HS-5 (cell line): ENCODE measurements around the gene ABCA1.
"Not testable (repeated sequence)": the region's sequence is repeated elsewhere in the genome, so short reads cannot be mapped to it uniquely, and the experiment has no call there.

Experiments
- DNase-seq: peaks from one replicate; pipeline ENCODE4 v3.0.0-alpha.2; 2012; ENCODE audit warnings: low read depth

ABCA1 gene

GRCh38 chr9:104944356-104944755, 16.4 kb upstream of the ABCA1 start:
- DNase-seq = no peak

- no peak for DNase-seq
These were observed 13.6 kb upstream of the ABCA1 start for GRCh38 chr9:104941597-104941996.

- no peak for DNase-seq
These were observed 8.3 kb upstream of the ABCA1 start for GRCh38 chr9:104936291-104936690.

DNA sequence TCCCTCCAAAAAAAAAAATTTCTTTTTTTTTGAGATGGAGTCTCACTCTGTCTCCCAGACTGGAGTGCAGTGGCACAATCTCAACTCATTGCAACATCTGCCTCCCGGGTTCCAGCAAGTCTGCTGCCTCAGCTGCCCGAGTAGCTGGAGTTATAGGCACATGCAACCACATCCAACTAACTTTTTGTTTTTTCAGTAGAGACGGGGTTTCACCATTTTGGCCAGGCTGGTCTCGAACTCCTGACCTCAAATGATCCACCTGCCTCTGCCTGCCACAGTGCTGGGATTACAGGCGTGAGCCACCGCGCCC, 7.5 kb upstream of the ABCA1 start:
- not testable (repeated sequence) for DNase-seq

- no peak for DNase-seq
These were observed 6.9 kb upstream of the ABCA1 start for GRCh38 chr9:104934691-104935500.

DNA sequence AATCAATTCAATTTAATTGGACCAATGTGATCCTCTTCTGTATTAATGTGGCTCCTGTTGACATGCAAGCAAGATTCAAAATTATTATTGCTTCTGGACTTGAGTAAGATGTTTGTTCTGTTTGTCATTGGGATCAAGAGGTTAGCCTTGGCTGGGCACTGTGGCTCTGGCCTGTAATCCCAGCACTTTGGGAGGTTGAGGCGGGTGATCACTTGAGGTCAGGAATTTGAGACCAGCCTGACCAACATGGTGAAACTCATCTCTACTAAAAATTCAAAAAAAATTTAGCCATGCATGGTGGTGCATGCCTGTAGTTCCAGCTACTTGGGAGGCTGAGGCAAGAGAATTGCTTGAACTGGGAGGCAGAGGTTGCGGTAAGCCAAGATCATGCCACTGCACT, 5.1 kb upstream of the ABCA1 start:
- DNase-seq = not testable (repeated sequence)

DNA sequence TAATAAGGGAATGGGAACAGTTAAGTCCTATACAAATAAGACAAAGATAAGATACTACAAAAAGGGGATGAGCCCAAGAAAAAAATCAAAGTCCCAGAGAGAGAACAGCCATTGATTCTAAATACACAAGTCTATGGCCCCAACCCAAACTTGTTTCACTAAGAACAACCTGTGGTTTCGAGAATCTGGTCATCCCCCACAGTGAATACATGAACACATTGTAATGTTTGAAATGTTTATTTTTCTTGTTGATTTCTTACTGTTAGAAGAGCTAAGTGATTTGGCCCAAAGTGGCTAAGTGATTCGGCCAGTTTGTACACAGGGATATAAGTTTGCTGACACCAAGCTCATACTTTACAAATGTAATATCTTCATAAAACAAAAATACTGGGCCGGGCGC, 3.3 kb upstream of the ABCA1 start:
- DNase-seq = no peak

DNA sequence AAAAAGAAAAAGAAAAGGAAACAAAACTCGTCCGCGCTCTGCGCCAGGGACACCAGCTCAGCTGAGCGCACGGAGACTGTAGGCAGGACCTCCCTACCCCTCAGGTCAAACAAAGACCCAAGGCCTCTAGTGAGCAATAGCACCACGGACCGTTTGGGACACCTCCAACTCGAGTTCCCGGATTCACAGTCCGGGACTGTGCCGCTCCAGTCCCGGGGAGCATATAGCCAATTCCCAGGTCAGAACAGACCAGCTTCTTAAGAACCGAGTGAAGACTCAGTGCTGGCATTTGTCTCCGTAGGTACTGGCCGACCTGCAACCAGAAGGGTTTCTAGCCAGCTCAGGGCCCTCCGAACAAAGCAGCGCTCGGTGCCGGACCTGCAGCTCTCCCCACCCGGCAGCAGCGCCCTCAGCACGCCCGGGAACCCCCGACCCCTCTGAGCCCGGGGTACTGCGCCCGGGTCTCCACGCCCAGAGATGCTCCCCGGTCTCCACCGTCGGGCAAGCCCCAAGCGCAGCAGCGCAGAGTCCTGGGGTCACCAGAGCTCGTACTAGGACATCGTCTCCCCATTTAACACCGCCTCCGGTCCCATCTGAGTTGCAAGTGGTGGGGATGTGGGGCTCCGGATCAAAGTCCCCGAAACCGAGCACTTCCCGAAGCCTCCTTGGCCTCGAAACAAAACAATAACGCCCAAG, 591 bp downstream of the ABCA1 start:
- no peak for DNase-seq

DNA sequence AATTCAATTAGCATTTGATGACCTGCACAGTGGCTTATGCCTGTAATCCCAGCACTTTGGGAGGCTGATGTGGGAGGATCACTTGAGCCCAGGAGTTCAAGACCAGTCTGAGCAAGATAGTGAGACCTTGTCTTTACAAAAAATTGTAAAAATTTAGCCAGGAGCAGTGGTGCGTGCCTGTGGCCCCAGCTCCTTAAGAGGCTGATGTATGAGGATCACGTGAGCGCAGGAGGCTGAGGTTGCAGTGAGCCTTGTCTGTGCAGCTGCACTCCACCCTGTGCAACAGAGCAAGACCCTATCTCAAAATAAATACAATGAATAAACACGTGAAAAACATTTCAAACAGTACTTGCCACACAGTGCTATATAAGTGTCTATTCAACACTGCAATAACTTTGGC, 4.2 kb downstream of the ABCA1 start:
- DNase-seq = no peak

GRCh38 chr9:104923289-104923688, 4.7 kb downstream of the ABCA1 start:
- DNase-seq = peak; percentile 57

DNA sequence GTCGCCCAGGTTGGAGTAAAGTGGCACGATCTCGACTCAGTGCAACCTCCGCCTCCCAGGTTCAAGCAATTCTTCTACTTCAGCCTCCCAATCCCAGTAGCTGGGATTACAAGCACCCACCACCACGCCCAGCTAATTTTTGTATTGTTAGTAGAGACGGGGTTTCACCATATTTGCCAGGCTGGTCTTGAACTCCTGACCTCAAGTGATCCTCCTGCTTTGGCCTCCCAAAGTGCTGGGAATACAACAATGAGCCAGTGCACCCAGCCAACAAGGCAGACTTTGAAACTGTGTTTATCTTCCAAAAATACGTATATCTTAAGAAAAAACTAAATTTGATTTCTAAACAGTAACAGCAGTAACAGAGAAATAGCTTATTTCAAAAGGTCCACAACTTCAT, 5.2 kb downstream of the ABCA1 start:
- DNase-seq = not testable (repeated sequence)

GRCh38 chr9:104921067-104921741, 6.8 kb downstream of the ABCA1 start:
- no peak for DNase-seq

DNA sequence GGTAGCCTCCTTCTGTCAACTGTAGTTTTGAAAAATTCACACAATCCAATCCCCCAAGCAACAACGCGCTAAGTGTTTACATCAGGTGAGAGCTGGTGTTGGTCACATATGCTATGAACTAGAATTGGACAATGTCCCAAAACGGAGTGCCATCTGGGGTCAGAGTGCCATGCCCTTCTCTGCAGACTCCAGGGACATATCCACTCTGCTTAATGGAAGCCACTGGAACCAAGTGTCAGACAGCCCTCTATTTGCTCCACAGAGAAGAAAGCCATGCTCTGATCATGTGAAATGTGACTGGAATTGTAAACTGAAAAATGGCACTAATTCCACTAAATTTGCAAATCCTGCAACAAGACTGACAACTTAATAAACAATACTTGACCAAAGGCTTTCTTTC, 12.2 kb downstream of the ABCA1 start:
- DNase-seq = no peak

DNA sequence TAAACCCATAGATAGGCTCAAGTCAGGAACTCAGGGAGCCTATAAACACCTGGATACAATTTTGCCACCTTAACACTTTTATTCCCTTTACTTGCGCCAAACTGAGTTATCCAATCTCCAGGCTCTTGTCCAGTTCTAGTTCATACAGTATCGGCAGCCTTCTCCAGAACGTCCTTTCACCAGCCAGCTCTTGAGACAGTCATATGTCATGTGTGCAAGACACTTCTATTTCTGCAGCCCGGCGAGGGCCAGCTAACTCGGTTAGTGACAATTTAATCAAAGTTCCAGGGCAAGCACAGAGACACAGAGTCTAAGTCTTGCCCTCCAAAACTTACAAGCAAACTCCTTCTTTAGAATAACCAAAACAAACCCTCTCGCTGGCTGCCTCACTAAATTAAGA, 12.9 kb downstream of the ABCA1 start:
- DNase-seq = no peak

DNA sequence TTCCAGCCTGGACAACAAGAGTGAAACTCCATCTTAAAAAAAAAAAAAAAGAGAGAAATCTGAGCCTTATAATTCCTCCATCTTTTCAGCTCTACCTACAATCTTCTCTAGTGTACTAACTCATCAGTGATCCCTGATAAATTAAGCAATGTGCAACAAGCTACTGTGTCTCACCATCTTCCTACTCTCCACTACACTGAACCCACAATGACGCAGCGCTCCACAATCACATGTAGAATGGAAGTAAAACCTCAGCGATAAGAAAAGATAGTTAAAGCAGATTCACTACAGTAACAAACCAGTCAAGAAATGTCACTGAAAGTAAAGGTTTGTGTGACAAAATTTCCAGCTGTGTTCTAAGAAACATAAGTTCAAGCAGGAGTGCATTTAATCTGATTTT, 13.5 kb downstream of the ABCA1 start:
- no peak for DNase-seq

DNA sequence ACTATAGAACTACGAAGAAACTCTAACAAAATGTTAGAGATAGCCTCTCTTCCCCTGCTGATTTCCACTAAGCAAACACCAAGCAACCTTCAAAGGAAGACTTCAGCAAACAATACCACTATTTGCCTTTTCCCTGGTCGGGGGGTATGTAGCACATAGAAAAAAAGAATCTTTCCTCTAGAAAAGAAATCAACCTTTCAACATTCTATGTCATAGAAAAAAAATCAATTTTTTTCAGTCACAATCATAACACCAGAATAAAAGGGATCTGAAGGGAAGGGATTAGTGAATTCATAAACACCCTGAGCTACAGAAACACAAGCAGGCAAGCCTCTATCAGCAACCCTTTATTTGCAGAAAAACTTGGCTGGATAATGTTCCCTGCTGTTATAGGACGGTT, 15.3 kb downstream of the ABCA1 start:
- DNase-seq = no peak

GRCh38 chr9:104911032-104911607, 16.8 kb downstream of the ABCA1 start:
- DNase-seq = no peak

DNA sequence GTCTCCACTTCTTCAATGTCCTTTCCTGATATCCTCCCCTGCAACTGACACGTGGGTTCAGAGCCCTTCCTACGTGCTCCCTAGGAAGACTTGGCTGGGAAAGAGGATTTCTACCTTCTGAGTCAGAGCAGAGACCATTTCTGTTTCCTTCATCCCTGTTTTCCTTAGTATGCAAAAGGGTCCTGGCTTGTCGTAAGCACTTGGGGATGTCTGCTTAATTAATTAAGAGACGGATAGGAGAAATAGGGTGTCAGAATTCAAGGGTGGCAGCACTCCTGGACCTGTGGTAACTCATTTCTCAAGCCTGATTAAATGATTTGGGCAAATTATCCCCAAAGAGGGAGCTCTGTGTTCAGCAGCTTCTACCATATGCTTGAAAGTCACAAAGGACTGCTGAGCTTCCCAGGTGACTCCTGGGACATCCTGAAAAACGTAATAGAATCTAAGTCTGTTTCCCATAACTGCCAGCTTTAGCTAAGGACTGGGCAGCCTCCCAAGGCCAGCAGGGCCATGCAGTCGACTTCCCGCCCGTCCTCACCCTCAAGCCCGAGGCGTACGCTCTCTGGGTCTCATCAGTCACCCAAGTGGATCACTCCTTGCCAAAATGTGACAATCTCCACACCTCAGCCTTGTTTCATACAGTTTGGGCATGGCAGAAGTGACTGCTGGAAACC, 20.5 kb downstream of the ABCA1 start:
- DNase-seq = peak; percentile 85

DNA sequence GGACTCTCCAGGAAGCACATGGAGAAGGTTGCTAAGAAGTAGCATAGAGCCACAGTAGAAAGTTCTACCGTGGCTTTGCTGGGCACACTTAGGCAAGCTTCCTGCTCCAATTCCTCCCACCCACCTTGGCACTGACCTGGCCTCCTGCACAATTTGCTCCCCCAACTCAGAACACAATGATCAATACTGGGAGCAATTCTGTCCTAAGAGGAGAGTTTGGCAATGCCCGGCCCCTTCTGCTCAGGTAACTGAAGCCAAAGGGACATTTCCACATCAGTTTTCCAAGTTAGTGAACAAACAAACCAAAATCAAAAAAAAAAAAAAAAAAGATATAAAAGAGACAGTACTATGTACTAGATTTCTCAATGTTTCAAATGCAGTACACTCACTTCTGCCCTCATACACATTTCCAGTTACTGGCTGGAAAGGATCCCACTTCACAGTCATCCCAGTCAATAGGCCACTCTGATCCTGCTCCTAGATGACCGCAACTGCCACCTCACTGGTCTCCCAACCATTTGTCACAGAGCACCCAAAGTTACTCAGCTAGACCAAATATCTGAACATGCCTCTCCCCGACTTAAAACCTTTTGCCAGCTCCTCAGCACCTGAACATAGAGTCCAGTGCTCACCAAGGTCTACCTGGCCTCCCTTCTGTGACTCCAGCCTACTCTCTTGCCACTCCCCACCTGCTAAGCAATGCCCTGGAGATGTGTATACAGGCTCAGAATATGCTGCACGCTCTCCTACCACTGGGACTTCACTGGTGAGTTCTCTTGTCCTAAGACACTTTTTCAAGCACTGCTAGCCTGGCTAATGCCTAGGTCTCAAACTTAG, 21.3 kb downstream of the ABCA1 start:
- DNase-seq = peak; percentile 95

- no peak for DNase-seq
These were observed 22.0 kb downstream of the ABCA1 start for GRCh38 chr9:104905931-104906330.

GRCh38 chr9:104905153-104905901, 22.6 kb downstream of the ABCA1 start:
- no peak for DNase-seq
